ENCODE measurements around the gene DUT.

The DUT gene

DNA sequence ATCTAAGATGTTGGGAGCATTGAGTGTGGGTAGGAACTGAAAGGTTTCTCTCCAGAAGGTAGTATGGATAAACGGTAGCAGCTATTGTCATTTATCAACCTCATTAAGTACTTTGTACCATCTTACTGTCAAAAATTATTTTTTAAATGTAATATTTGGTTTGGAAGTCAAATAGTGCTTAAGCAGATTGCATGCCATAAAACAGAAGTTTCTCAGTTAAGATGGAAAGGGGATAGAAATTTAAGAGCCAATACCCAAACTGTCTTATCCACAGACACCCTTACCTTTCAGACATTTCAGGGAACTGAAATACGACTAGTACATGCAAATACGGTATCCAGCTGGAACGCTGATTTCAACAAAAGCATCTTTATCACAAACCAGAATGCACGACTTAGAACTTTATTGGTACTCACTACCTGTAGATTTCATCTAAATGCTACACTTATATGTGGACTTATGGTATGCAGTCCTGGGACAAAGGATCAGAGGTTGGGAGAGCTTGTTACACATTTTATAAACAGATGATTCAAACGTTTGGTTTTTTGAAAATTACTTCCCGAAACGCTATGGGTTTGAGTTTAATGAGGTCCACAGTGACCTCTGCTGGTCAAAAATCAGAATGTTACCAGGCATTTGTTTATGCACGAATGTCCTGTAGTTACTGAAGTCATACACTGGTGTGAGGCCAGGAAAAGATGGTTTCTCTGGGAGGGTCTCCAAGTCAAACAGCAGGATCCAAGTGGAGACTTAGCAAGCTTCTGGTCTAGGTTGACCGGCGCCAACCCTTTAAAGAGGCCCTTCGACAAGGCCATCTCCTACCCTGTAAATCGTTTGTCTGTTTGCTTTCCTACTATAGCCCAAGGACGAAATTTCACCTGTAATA, 45.7 kb upstream of the DUT start:
- TF ChIP-seq FOXP2 (optimal IDR thresholded peaks at IDR 0.05; ENCODE audit: borderline replicate concordance, extremely low read depth, extremely low read length, insufficient read depth) = no peak
- TF ChIP-seq, protein P1, sequence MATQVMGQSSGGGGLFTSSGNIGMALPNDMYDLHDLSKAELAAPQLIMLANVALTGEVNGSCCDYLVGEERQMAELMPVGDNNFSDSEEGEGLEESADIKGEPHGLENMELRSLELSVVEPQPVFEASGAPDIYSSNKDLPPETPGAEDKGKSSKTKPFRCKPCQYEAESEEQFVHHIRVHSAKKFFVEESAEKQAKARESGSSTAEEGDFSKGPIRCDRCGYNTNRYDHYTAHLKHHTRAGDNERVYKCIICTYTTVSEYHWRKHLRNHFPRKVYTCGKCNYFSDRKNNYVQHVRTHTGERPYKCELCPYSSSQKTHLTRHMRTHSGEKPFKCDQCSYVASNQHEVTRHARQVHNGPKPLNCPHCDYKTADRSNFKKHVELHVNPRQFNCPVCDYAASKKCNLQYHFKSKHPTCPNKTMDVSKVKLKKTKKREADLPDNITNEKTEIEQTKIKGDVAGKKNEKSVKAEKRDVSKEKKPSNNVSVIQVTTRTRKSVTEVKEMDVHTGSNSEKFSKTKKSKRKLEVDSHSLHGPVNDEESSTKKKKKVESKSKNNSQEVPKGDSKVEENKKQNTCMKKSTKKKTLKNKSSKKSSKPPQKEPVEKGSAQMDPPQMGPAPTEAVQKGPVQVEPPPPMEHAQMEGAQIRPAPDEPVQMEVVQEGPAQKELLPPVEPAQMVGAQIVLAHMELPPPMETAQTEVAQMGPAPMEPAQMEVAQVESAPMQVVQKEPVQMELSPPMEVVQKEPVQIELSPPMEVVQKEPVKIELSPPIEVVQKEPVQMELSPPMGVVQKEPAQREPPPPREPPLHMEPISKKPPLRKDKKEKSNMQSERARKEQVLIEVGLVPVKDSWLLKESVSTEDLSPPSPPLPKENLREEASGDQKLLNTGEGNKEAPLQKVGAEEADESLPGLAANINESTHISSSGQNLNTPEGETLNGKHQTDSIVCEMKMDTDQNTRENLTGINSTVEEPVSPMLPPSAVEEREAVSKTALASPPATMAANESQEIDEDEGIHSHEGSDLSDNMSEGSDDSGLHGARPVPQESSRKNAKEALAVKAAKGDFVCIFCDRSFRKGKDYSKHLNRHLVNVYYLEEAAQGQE (IDR thresholded peaks at IDR 0.05; ENCODE audit: insufficient read depth in 1 of 2, low read depth in 2 of 2, low read length in 2 of 2) = no peak
- TF ChIP-seq POLR2AphosphoS5 (IDR thresholded peaks at IDR 0.05; ENCODE audit: low read depth, low read length) = no peak
- TF ChIP-seq SIN3A (IDR thresholded peaks at IDR 0.05; ENCODE audit: borderline replicate concordance, insufficient read depth, low read length) = no peak
- TF ChIP-seq TAF1 (IDR thresholded peaks at IDR 0.05; ENCODE audit: borderline replicate concordance, insufficient read depth, low read length) = no peak

DNA sequence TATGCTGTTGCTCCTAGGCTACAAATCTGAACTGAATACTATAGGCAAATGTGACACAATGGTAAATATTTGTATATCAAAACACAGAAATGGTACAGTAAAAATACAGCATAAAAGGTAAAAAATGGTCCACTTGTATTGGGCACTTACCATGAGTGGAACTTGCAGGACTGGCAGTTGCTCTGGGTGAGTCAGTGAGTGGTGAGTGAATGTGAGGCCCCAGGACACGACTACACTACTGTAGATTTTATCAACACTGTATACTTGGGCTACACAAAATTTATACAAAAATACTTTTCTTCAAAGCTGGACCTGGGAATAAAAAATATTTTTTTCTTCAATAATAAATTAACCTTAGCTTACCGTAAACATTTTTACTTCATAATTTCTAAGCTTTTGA, 41.6 kb upstream of the DUT start:
- TF ChIP-seq SIN3A (IDR thresholded peaks at IDR 0.05; ENCODE audit: borderline replicate concordance, insufficient read depth, low read length) (no peak), FOXP2 (optimal IDR thresholded peaks at IDR 0.05; ENCODE audit: borderline replicate concordance, extremely low read depth, extremely low read length, insufficient read depth) (no peak), POLR2AphosphoS5 (IDR thresholded peaks at IDR 0.05; ENCODE audit: low read depth, low read length) (no peak), TAF1 (IDR thresholded peaks at IDR 0.05; ENCODE audit: borderline replicate concordance, insufficient read depth, low read length) (no peak)
- TF ChIP-seq, protein P1 (IDR thresholded peaks at IDR 0.05; ENCODE audit: insufficient read depth in 1 of 2, low read depth in 2 of 2, low read length in 2 of 2) = no peak

DNA sequence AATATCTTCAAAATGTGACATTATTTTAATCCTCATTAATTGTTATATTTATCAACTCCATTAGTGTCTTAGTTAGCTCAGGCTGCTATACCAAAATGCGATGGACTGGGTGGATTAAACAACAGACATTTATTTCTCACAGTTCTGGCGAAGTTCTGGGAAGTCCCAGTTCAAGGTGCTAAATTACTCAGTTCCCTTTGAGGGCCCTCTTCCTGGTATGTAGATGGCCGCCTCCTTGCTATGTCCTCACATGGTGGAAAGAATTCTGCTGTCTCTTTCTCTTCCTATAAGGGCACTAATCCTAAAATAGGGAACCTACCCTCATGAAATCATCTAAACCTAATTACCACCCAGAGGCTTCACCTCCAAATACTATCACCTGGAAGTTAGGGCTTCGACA, 38.8 kb upstream of the DUT start:
- TF ChIP-seq, protein P1 (IDR thresholded peaks at IDR 0.05; ENCODE audit: insufficient read depth in 1 of 2, low read depth in 2 of 2, low read length in 2 of 2) = no peak
- TF ChIP-seq FOXP2 (optimal IDR thresholded peaks at IDR 0.05; ENCODE audit: borderline replicate concordance, extremely low read depth, extremely low read length, insufficient read depth) (no peak), POLR2AphosphoS5 (IDR thresholded peaks at IDR 0.05; ENCODE audit: low read depth, low read length) (no peak), TAF1 (IDR thresholded peaks at IDR 0.05; ENCODE audit: borderline replicate concordance, insufficient read depth, low read length) (no peak), SIN3A (IDR thresholded peaks at IDR 0.05; ENCODE audit: borderline replicate concordance, insufficient read depth, low read length) (no peak)

DNA sequence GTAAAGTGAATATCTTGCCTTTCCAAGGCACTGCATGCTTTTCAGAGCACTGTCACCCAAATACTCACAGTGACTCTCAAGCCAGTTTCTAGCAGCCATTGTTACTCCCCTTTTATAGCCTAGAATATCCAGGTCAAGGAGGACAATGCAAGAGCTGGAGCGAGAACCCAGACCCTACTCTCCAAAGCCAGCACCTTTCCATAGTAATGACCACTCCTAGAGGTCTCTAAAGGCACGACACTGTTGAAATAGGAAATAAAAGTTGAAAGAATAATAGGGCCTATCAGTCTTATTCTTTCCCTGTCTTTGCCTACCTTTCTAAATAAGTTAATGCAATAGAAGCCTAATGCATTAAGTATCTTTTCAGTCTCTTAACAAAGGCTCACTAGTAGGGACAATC, 33.6 kb upstream of the DUT start:
- TF ChIP-seq TAF1 (IDR thresholded peaks at IDR 0.05; ENCODE audit: borderline replicate concordance, insufficient read depth, low read length) (no peak), POLR2AphosphoS5 (IDR thresholded peaks at IDR 0.05; ENCODE audit: low read depth, low read length) (no peak), FOXP2 (optimal IDR thresholded peaks at IDR 0.05; ENCODE audit: borderline replicate concordance, extremely low read depth, extremely low read length, insufficient read depth) (no peak), SIN3A (IDR thresholded peaks at IDR 0.05; ENCODE audit: borderline replicate concordance, insufficient read depth, low read length) (no peak)
- TF ChIP-seq, protein P1 (IDR thresholded peaks at IDR 0.05; ENCODE audit: insufficient read depth in 1 of 2, low read depth in 2 of 2, low read length in 2 of 2) = no peak
